ENCODE data around the gene LSM12.

GRCh38 chr17:44030482-44030881, 36.0 kb downstream of the LSM12 start:
- TF ChIP-seq, protein P1, sequence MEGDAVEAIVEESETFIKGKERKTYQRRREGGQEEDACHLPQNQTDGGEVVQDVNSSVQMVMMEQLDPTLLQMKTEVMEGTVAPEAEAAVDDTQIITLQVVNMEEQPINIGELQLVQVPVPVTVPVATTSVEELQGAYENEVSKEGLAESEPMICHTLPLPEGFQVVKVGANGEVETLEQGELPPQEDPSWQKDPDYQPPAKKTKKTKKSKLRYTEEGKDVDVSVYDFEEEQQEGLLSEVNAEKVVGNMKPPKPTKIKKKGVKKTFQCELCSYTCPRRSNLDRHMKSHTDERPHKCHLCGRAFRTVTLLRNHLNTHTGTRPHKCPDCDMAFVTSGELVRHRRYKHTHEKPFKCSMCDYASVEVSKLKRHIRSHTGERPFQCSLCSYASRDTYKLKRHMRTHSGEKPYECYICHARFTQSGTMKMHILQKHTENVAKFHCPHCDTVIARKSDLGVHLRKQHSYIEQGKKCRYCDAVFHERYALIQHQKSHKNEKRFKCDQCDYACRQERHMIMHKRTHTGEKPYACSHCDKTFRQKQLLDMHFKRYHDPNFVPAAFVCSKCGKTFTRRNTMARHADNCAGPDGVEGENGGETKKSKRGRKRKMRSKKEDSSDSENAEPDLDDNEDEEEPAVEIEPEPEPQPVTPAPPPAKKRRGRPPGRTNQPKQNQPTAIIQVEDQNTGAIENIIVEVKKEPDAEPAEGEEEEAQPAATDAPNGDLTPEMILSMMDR (conservative IDR thresholded peaks at IDR 0.05; ENCODE audit: low read depth, low read length): no peak
- no peak for TF ChIP-seq EZH2 (IDR thresholded peaks at IDR 0.05; ENCODE audit: borderline replicate concordance, low read depth, low read length, poor library complexity, severe bottlenecking)
